ENCODE data around the gene POLR1E. TPM values are rescaled to one million over a fixed set of nuclear protein-coding genes. Genes with fewer than 3 reads are reported as not detected.
A peak's percentile ranks its signal among the peaks of the same experiment; 100 is the strongest.

Gene POLR1E
- total RNA-seq, 2 donors from 2014 or later: 67.8 to 77.2 TPM

- Mint-ChIP-seq H3K27me3 (ENCODE audit: low read depth) (no peaks in the 10 kb centered on the region), H3K36me3 (ENCODE audit: insufficient read depth in 2 of 2) (peaks cover 0 to 3% of the 10 kb centered on the region in 2 donors), H3K27ac (no peak overlapping the region), H3K9me3 (no peaks in the 10 kb centered on the region), H3K4me1 (ENCODE audit: low read depth) (no peaks in the 10 kb centered on the region), H3K4me3 (no peak overlapping the region)
- ATAC-seq (replicated peaks in 1 of 2) (no peak), DNase-seq (no peak)
Observed at GRCh38 chr9:37538099-37538498, 52.4 kb downstream of the POLR1E start.

- Mint-ChIP-seq H3K9me3 (no peaks in the 10 kb centered on the region), H3K27ac (no peak overlapping the region)
- ATAC-seq (replicated peaks in 1 of 2): no peak
Observed at GRCh38 chr9:37539634-37540033, 53.9 kb downstream of the POLR1E start.

GRCh38 chr9:37540634-37541033 is 54.9 kb downstream of the POLR1E start:
- Mint-ChIP-seq H3K27me3 (ENCODE audit: low read depth) (no peaks in the 10 kb centered on the region), H3K27ac (no peak overlapping the region), H3K4me1 (ENCODE audit: low read depth) (no peaks in the 10 kb centered on the region), H3K36me3 (ENCODE audit: insufficient read depth in 2 of 2) (peaks cover 0 to 3% of the 10 kb centered on the region in 2 donors), H3K4me3 (no peak overlapping the region), H3K9me3 (no peaks in the 10 kb centered on the region)
- ATAC-seq (replicated peaks in 1 of 2) (no peak), DNase-seq (no peak)

More at GRCh38 chr9:37539634-37540033, 53.9 kb downstream of the POLR1E start:
- Mint-ChIP-seq H3K4me3 (no peak overlapping the region), H3K27me3 (ENCODE audit: low read depth) (no peaks in the 10 kb centered on the region), H3K4me1 (ENCODE audit: low read depth) (no peaks in the 10 kb centered on the region), H3K36me3 (ENCODE audit: insufficient read depth in 2 of 2) (peaks cover 0 to 3% of the 10 kb centered on the region in 2 donors)
- DNase-seq: no peak

GRCh38 chr9:37541465-37541864 is 55.7 kb downstream of the POLR1E start:
- no peak overlapping the region for H3K4me3 Mint-ChIP-seq
- no peak for DNase-seq

GRCh38 chr9:37542488-37542887 is 56.7 kb downstream of the POLR1E start:
- ATAC-seq (replicated peaks in 1 of 2): no peak
- Mint-ChIP-seq H3K36me3 (ENCODE audit: insufficient read depth in 2 of 2) (peaks cover 0 to 3% of the 10 kb centered on the region in 2 donors), H3K4me1 (ENCODE audit: low read depth) (no peaks in the 10 kb centered on the region), H3K9me3 (no peaks in the 10 kb centered on the region), H3K27ac (no peak overlapping the region), H3K27me3 (ENCODE audit: low read depth) (no peaks in the 10 kb centered on the region), H3K4me3 (no peak overlapping the region)
- DNase-seq: no peak

More at GRCh38 chr9:37541465-37541864, 55.7 kb downstream of the POLR1E start:
- ATAC-seq (replicated peaks in 1 of 2): no peak
- Mint-ChIP-seq H3K27ac (no peak overlapping the region), H3K4me1 (ENCODE audit: low read depth) (no peaks in the 10 kb centered on the region), H3K36me3 (ENCODE audit: insufficient read depth in 2 of 2) (peaks cover 0 to 3% of the 10 kb centered on the region in 2 donors), H3K27me3 (ENCODE audit: low read depth) (no peaks in the 10 kb centered on the region), H3K9me3 (no peaks in the 10 kb centered on the region)

- Mint-ChIP-seq H3K36me3 (ENCODE audit: insufficient read depth in 2 of 2) (peaks cover 0 to 3% of the 10 kb centered on the region in 2 donors), H3K27ac (no peak overlapping the region), H3K9me3 (no peaks in the 10 kb centered on the region), H3K4me1 (ENCODE audit: low read depth) (no peaks in the 10 kb centered on the region), H3K4me3 (no peak overlapping the region), H3K27me3 (ENCODE audit: low read depth) (no peaks in the 10 kb centered on the region)
- peak in 1 of 2 donors; percentile 33 for ATAC-seq (replicated peaks in 1 of 2)
- no peak for DNase-seq
Observed at GRCh38 chr9:37542895-37543294, 57.1 kb downstream of the POLR1E start.

- H3K27ac Mint-ChIP-seq: no peak overlapping the region
- no peak for ATAC-seq (replicated peaks in 1 of 2)
Observed at GRCh38 chr9:37543468-37543867, 57.7 kb downstream of the POLR1E start.

GRCh38 chr9:37547328-37547878 is 61.7 kb downstream of the POLR1E start:
- no peak overlapping the region for H3K27ac Mint-ChIP-seq

More at GRCh38 chr9:37543468-37543867, 57.7 kb downstream of the POLR1E start:
- Mint-ChIP-seq H3K4me3 (no peak overlapping the region), H3K27me3 (ENCODE audit: low read depth) (no peaks in the 10 kb centered on the region), H3K9me3 (no peaks in the 10 kb centered on the region), H3K4me1 (ENCODE audit: low read depth) (no peaks in the 10 kb centered on the region), H3K36me3 (ENCODE audit: insufficient read depth in 2 of 2) (peaks cover 0 to 3% of the 10 kb centered on the region in 2 donors)
- DNase-seq: no peak

GRCh38 chr9:37549527-37549926 is 63.8 kb downstream of the POLR1E start:
- H3K27me3 Mint-ChIP-seq (ENCODE audit: low read depth): no peaks in the 10 kb centered on the region
- peak overlapping the region; percentile 47 for H3K27ac Mint-ChIP-seq
- H3K4me3 Mint-ChIP-seq: no peak overlapping the region
- DNase-seq (no peak), ATAC-seq (replicated peaks in 1 of 2) (no peak)
- H3K4me1 Mint-ChIP-seq (ENCODE audit: low read depth): no peaks in the 10 kb centered on the region
- no peaks in the 10 kb centered on the region for H3K36me3 Mint-ChIP-seq (ENCODE audit: insufficient read depth in 2 of 2)
- H3K9me3 Mint-ChIP-seq: no peaks in the 10 kb centered on the region

More at GRCh38 chr9:37547328-37547878, 61.7 kb downstream of the POLR1E start:
- H3K36me3 Mint-ChIP-seq (ENCODE audit: insufficient read depth in 2 of 2): no peaks in the 10 kb centered on the region
- H3K4me3 Mint-ChIP-seq: no peak overlapping the region
- no peaks in the 10 kb centered on the region for H3K4me1 Mint-ChIP-seq (ENCODE audit: low read depth)
- ATAC-seq (replicated peaks in 1 of 2) (no peak), DNase-seq (no peak)
- H3K27me3 Mint-ChIP-seq (ENCODE audit: low read depth): no peaks in the 10 kb centered on the region
- no peaks in the 10 kb centered on the region for H3K9me3 Mint-ChIP-seq

GRCh38 chr9:37550781-37551180 is 65.0 kb downstream of the POLR1E start:
- no peak for ATAC-seq (replicated peaks in 1 of 2)
- no peaks in the 10 kb centered on the region for H3K4me1 Mint-ChIP-seq (ENCODE audit: low read depth)
- H3K27me3 Mint-ChIP-seq (ENCODE audit: low read depth): no peaks in the 10 kb centered on the region
- H3K9me3 Mint-ChIP-seq: no peaks in the 10 kb centered on the region
- H3K27ac Mint-ChIP-seq: no peak overlapping the region
- no peak for DNase-seq
- H3K36me3 Mint-ChIP-seq (ENCODE audit: insufficient read depth in 2 of 2): no peaks in the 10 kb centered on the region
- no peak overlapping the region for H3K4me3 Mint-ChIP-seq

GRCh38 chr9:37551468-37551867 is 65.7 kb downstream of the POLR1E start:
- no peak overlapping the region for H3K4me3 Mint-ChIP-seq
- no peaks in the 10 kb centered on the region for H3K9me3 Mint-ChIP-seq
- no peak for DNase-seq
- H3K36me3 Mint-ChIP-seq (ENCODE audit: insufficient read depth in 2 of 2): no peaks in the 10 kb centered on the region
- no peak overlapping the region for H3K27ac Mint-ChIP-seq
- ATAC-seq (replicated peaks in 1 of 2): no peak
- no peaks in the 10 kb centered on the region for H3K27me3 Mint-ChIP-seq (ENCODE audit: low read depth)
- no peaks in the 10 kb centered on the region for H3K4me1 Mint-ChIP-seq (ENCODE audit: low read depth)

- no peaks in the 10 kb centered on the region for H3K36me3 Mint-ChIP-seq (ENCODE audit: insufficient read depth in 2 of 2)
- no peaks in the 10 kb centered on the region for H3K9me3 Mint-ChIP-seq
- no peak overlapping the region for H3K27ac Mint-ChIP-seq
- H3K4me1 Mint-ChIP-seq (ENCODE audit: low read depth): no peaks in the 10 kb centered on the region
- no peak overlapping the region for H3K4me3 Mint-ChIP-seq
- H3K27me3 Mint-ChIP-seq (ENCODE audit: low read depth): no peaks in the 10 kb centered on the region
- DNase-seq (no peak), ATAC-seq (replicated peaks in 1 of 2) (no peak)
Observed at GRCh38 chr9:37551888-37552287, 66.1 kb downstream of the POLR1E start.

Measured in activated T-cell treated with anti-CD3 and anti-CD28 coated beads, Interleukin-2, amount 50 U/mL, for 72 hours (primary cell).